ENCODE data around the gene PTPRN2. TPM values are rescaled to one million over a fixed set of nuclear protein-coding genes. Genes with fewer than 3 reads are reported as not detected.

PTPRN2 gene
- total RNA-seq, 2 donors from 2014 or later: 26.1 to 55.5 TPM

DNA sequence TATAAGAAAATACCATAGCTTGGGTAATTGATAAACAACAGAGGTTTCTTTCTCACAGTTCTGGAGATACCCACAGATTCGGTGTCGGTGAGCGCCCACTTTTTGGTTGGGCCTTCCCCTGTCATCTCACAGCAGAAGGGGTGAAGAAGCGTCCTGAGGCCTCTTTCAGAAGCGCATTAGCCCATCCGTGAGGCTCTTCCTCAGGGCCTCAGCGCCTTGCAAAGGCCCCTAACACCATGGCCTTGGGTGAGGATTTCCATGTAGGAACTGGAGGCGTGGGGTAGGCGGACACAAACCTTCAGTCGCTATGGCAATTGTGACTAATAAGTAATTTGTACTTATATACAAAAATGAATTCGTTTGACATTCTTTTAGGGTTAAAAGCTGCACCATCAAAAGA is 316.0 kb downstream of the PTPRN2 start:
- WGBS: 90% methylated on average over 11 of the region's 11 CpGs
- TF ChIP-seq, protein P1, sequence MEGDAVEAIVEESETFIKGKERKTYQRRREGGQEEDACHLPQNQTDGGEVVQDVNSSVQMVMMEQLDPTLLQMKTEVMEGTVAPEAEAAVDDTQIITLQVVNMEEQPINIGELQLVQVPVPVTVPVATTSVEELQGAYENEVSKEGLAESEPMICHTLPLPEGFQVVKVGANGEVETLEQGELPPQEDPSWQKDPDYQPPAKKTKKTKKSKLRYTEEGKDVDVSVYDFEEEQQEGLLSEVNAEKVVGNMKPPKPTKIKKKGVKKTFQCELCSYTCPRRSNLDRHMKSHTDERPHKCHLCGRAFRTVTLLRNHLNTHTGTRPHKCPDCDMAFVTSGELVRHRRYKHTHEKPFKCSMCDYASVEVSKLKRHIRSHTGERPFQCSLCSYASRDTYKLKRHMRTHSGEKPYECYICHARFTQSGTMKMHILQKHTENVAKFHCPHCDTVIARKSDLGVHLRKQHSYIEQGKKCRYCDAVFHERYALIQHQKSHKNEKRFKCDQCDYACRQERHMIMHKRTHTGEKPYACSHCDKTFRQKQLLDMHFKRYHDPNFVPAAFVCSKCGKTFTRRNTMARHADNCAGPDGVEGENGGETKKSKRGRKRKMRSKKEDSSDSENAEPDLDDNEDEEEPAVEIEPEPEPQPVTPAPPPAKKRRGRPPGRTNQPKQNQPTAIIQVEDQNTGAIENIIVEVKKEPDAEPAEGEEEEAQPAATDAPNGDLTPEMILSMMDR (IDR thresholded peaks at IDR 0.05): no peak
- TF ChIP-seq POLR2AphosphoS5 (IDR thresholded peaks at IDR 0.05) (no peak), POLR2A (IDR thresholded peaks at IDR 0.05) (no peak)
- Histone ChIP-seq H3K36me3 (no peaks in the 10 kb centered on the region), H3K27me3 (replicated peaks; ENCODE audit: insufficient read depth) (no peaks in the 10 kb centered on the region), H3K27ac (no peak overlapping the region), H3K9me3 (no peaks in the 10 kb centered on the region), H3K4me3 (no peak overlapping the region), H3K4me1 (replicated peaks) (no peaks in the 10 kb centered on the region)
- intact Hi-C loops (cut with DNase I): no loop called here
- no peak for DNase-seq (ENCODE audit: low spot score)

DNA sequence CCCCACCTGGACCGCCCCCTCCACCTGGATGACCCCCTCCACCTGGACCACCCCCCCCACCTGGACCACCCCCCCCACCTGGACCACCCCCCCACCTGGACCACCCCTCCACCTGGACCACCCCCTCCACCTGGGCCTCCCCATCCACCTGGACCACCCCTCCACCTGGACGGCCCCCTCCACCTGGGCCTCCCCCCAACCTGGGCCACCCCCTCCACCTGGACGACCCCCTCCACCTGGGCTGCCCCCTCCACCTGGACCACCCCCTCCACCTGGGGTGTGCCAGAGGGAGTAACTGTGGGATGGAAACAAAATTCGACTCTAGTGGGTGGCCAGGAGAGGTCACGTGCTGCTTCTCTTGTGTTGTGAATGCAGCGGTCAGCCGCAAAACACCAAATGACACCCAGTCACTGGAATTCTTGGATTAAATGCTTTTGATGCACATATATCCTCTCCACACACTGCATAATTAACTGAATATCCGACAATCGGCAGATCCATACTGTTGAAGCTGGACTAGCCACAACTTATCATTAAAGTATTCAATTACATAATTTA is 316.7 kb downstream of the PTPRN2 start:
- no peaks in the 10 kb centered on the region for H3K9me3 ChIP-seq
- intact Hi-C loops (cut with DNase I): no loop called here
- 84% methylated on average over 9 of the region's 9 CpGs for WGBS

DNA sequence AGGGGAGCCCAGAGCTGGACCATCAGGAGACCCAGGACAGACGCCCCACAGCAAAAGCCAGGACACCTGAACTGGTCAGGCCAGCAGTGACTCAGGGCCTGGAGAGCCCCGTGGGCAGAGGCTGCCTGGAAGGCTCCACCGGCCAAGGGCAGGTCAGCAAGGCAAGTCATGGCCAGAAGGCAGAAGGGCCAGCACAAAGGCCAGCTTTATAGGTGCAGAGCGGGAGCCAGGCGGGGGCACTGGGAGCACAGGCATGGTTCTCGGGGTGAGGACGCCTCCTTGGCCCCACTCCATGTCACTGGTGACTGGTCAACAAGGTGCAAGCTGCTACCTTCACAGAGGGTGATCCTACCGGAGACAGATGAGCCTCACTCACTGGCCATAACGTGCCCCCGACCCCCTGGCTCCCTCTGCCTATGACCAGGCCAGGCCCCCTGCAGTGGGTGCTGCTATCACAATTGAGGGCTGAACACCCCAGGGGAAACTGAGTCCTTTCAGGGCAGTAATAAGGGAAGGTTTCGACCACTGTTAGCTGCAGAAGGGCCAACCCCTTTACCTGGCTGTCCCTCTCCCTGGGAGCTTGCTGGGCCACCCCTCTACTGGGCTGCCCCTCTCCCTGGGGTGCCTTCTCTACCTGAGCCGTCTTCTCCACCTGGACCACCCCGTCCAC is 317.4 kb downstream of the PTPRN2 start:
- intact Hi-C loops (cut with DNase I): no loop called here
- 91% methylated on average over 11 of the region's 13 CpGs for WGBS
- Histone ChIP-seq H3K36me3 (no peaks in the 10 kb centered on the region), H3K9me3 (no peaks in the 10 kb centered on the region), H3K27ac (no peak overlapping the region), H3K27me3 (replicated peaks; ENCODE audit: insufficient read depth) (no peaks in the 10 kb centered on the region), H3K4me1 (replicated peaks) (no peaks in the 10 kb centered on the region), H3K4me3 (no peak overlapping the region)
- TF ChIP-seq POLR2AphosphoS5 (IDR thresholded peaks at IDR 0.05): no peak
- TF ChIP-seq, protein P1 (IDR thresholded peaks at IDR 0.05): no peak
- TF ChIP-seq POLR2A (IDR thresholded peaks at IDR 0.05): no peak
- DNase-seq (ENCODE audit: low spot score): no peak

More for the DNA sequence above, 316.7 kb downstream of the PTPRN2 start:
- Histone ChIP-seq H3K27ac (no peak overlapping the region), H3K27me3 (replicated peaks; ENCODE audit: insufficient read depth) (no peaks in the 10 kb centered on the region), H3K36me3 (no peaks in the 10 kb centered on the region), H3K4me3 (no peak overlapping the region), H3K4me1 (replicated peaks) (no peaks in the 10 kb centered on the region)
- TF ChIP-seq POLR2A (IDR thresholded peaks at IDR 0.05) (no peak), POLR2AphosphoS5 (IDR thresholded peaks at IDR 0.05) (no peak)
- TF ChIP-seq, protein P1 (IDR thresholded peaks at IDR 0.05): no peak
- DNase-seq (ENCODE audit: low spot score): no peak

DNA sequence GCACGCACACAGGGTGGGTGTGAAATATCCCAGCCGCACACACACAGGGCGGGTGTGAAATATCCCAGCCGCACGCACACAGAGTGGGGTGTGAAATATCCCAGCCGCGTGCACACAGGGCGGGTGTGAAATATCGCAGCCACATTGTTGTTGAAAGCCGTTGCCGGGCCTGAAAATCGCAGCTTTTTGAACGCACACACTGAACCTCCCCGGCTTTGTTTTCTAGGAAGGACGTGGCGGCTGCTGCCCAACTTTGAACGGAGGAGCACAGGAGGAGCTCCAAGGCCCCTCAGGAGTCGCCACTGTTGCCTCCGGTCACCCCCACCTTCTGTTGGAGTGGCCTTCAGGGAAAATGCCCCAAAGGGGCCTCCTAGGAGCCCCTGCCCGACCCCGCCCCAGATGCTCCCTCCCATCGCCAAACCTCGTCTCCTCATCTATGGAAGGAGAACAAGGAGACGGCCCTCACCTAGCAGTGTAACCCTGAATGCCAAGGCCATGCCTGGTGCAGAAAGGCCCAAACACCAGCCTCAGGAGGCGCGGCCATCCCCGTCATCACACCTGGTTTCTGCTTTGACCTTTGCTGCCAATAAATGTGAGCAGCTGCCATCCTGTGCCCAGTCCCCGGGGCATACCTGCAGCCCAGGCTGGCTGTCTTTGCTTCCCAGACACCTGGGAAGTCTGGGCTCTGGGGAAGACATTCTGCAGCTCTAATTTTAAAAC is 318.6 kb downstream of the PTPRN2 start:
- DNase-seq (ENCODE audit: low spot score): no peak
- Histone ChIP-seq H3K9me3 (no peaks in the 10 kb centered on the region), H3K27ac (no peak overlapping the region), H3K4me3 (no peak overlapping the region), H3K4me1 (replicated peaks) (no peaks in the 10 kb centered on the region), H3K36me3 (no peaks in the 10 kb centered on the region), H3K27me3 (replicated peaks; ENCODE audit: insufficient read depth) (no peaks in the 10 kb centered on the region)
- intact Hi-C loops (cut with DNase I): no loop called here
- WGBS: 87% methylated on average over 28 of the region's 28 CpGs
- TF ChIP-seq, protein P1 (IDR thresholded peaks at IDR 0.05): no peak
- TF ChIP-seq POLR2A (IDR thresholded peaks at IDR 0.05) (no peak), POLR2AphosphoS5 (IDR thresholded peaks at IDR 0.05) (no peak)
